ENCODE results near the gene MEX3A. TPM values are rescaled to one million over a fixed set of nuclear protein-coding genes. Genes with fewer than 3 reads are reported as not detected.

Gene MEX3A
- total RNA-seq, 1 experiment from 2014 or later, result 6.1 TPM

DNA sequence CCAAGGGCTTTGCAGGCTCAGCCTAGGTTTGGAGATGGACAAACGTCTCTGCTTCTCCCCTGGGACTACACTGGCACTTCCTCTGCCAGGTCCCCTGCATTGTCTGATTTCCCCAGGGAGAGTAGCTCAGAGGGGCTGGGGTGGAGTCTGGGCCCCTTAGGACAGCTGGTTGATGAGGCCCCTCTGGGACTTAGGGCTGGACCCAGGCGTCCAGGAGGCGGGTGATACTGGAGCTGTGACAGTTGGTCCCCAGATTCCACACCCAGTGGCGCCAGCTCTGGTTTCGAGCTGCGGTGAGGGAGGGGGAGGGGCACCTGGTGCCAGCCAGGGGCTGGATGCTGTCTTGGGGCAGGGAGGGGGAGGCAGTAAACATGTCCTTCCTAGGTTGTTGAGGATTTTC, 7.4 kb upstream of the MEX3A start:
- H4K20me1 ChIP-seq (ENCODE audit: insufficient read depth), result no peaks in the 10 kb centered on the region
- CTCF ChIA-PET, result interaction anchor here (1.3 to 4.7 kb wide), 3 partner anchors 34 to 141 kb away, joined by 3 to 27 read pairs (median 4); no protein-coding TSS in a partner anchor
- DNase-seq (ENCODE audit: low read depth, low spot score) (no peak), ATAC-seq (no peak)
- no peaks in the 10 kb centered on the region for H3K27me3 ChIP-seq (ENCODE audit: insufficient read depth, low read length)
- no peaks in the 10 kb centered on the region for H3K9me3 ChIP-seq (ENCODE audit: control insufficient read depth in 1 of 2, insufficient read depth in 1 of 2, low read depth in 1 of 2, low read length in 2 of 2)
- no peak overlapping the region for H3K4me2 ChIP-seq (ENCODE audit: low read length)
- RAD21 ChIA-PET (ENCODE audit: low non-redundant PET in 1 of 2, low total read pairs in 2 of 2, uncharacterized antibody in 2 of 2, unreplicated experiment in 2 of 2), result no interaction called here
- no peak overlapping the region for H3K27ac ChIP-seq (ENCODE audit: low read depth, low read length)
- no peaks in the 10 kb centered on the region for H3K79me2 ChIP-seq (ENCODE audit: insufficient read depth, low read length)
- POLR2A ChIA-PET, result no interaction called here
- H3K9ac ChIP-seq (ENCODE audit: low read length), result no peak overlapping the region
- intact Hi-C loops (cut with micrococcal nuclease), result loop anchor here (1.0 to 2.0 kb wide), 4 partner anchors 41 to 271 kb away; no protein-coding TSS in a partner anchor
- no peaks in the 10 kb centered on the region for H3K9me2 ChIP-seq (ENCODE audit: insufficient read depth)
- BruUV-seq (replicated peaks), result no TSS peak
- no peak overlapping the region for H2AFZ ChIP-seq (ENCODE audit: low read depth, low read length, poor library complexity, severe bottlenecking)
- TF ChIP-seq SRF (IDR thresholded peaks at IDR 0.05; ENCODE audit: low read depth) (no peak), EGR1 (IDR thresholded peaks at IDR 0.05; ENCODE audit: low read depth) (no peak), SP1 (IDR thresholded peaks at IDR 0.05; ENCODE audit: low read depth) (no peak), ZNF274 (IDR thresholded peaks at IDR 0.05; ENCODE audit: low read depth, low read length) (no peak), CBX3 (IDR thresholded peaks at IDR 0.05; ENCODE audit: low read depth) (no peak), EZH2phosphoT487 (IDR thresholded peaks at IDR 0.05; ENCODE audit: borderline replicate concordance) (no peak)
- TF ChIP-seq, protein P1, sequence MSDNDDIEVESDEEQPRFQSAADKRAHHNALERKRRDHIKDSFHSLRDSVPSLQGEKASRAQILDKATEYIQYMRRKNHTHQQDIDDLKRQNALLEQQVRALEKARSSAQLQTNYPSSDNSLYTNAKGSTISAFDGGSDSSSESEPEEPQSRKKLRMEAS (IDR thresholded peaks at IDR 0.05), result no peak
- TF ChIP-seq, protein P2, sequence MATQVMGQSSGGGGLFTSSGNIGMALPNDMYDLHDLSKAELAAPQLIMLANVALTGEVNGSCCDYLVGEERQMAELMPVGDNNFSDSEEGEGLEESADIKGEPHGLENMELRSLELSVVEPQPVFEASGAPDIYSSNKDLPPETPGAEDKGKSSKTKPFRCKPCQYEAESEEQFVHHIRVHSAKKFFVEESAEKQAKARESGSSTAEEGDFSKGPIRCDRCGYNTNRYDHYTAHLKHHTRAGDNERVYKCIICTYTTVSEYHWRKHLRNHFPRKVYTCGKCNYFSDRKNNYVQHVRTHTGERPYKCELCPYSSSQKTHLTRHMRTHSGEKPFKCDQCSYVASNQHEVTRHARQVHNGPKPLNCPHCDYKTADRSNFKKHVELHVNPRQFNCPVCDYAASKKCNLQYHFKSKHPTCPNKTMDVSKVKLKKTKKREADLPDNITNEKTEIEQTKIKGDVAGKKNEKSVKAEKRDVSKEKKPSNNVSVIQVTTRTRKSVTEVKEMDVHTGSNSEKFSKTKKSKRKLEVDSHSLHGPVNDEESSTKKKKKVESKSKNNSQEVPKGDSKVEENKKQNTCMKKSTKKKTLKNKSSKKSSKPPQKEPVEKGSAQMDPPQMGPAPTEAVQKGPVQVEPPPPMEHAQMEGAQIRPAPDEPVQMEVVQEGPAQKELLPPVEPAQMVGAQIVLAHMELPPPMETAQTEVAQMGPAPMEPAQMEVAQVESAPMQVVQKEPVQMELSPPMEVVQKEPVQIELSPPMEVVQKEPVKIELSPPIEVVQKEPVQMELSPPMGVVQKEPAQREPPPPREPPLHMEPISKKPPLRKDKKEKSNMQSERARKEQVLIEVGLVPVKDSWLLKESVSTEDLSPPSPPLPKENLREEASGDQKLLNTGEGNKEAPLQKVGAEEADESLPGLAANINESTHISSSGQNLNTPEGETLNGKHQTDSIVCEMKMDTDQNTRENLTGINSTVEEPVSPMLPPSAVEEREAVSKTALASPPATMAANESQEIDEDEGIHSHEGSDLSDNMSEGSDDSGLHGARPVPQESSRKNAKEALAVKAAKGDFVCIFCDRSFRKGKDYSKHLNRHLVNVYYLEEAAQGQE (IDR thresholded peaks at IDR 0.05; ENCODE audit: low read depth), result no peak
- H3K36me3 ChIP-seq (ENCODE audit: control insufficient read depth in 1 of 2, insufficient read depth in 2 of 2, low read length in 2 of 2), result no peaks in the 10 kb centered on the region
- H3K4me1 ChIP-seq (ENCODE audit: control insufficient read depth in 1 of 2, insufficient read depth in 2 of 2, low read length in 2 of 2), result peaks cover 14 to 20% of the 10 kb centered on the region in 2 experiments; a peak in 3 of 4 replicates
- no peak overlapping the region for H3K4me3 ChIP-seq (replicated peaks in 1 of 2; ENCODE audit: low read depth in 1 of 2, low read length in 2 of 2)
